Measurements from ENCODE around the gene TFPI. TPM values are rescaled to one million over a fixed set of nuclear protein-coding genes. Genes with fewer than 3 reads are reported as not detected.

Gene TFPI
- total RNA-seq, 1 experiment from 2014 or later: 129 TPM

DNA sequence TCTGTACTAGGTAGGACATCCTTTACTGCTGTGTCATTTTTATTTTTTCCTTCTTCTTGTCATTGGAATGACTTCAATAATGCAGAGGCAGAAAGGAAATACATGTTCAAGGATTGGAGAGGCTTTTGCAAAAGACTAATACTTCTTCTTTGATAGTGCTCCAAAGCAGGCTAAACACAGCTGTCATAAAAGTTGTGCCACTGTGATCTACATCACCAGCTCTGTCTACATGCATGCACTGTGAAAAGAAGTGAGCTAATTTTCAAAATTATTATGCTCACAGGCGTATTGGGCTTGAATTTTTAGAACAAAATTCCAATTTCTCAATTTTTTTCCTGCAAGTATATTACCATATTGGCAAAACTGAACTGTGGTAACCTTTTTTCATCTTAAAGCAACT, 68.7 kb downstream of the TFPI start:
- POLR2A ChIA-PET: no interaction called here
- in situ Hi-C loops (cut with HindIII; ENCODE audit: low pct_unique_long_range_greater_than_20kb, low sequenced_read_pairs) (no loop called here), intact Hi-C loops (cut with micrococcal nuclease; ENCODE audit: unreplicated experiment) (no loop called here)
- Histone ChIP-seq H3K36me3 (ENCODE audit: control insufficient read depth, insufficient read depth, low read length) (peaks cover 38% of the 10 kb centered on the region), H3K27me3 (ENCODE audit: control insufficient read depth, insufficient read depth, low read length) (no peaks in the 10 kb centered on the region), H3K4me1 (ENCODE audit: control insufficient read depth, insufficient read depth, low read length) (no peaks in the 10 kb centered on the region; the same call in none of the 2 replicates), H3K9me3 (ENCODE audit: control insufficient read depth, insufficient read depth, low read depth, low read length) (no peaks in the 10 kb centered on the region), H3K4me3 (ENCODE audit: low read depth in 2 of 2, low read length in 2 of 2) (no peak overlapping the region), H3K27ac (ENCODE audit: low read length) (no peak overlapping the region; the same call in 1 of the 2 replicates)
- no peak for DNase-seq (ENCODE audit: low read depth, low spot score)
- BruUV-seq (replicated peaks): no TSS peak
- TF ChIP-seq, protein P1, sequence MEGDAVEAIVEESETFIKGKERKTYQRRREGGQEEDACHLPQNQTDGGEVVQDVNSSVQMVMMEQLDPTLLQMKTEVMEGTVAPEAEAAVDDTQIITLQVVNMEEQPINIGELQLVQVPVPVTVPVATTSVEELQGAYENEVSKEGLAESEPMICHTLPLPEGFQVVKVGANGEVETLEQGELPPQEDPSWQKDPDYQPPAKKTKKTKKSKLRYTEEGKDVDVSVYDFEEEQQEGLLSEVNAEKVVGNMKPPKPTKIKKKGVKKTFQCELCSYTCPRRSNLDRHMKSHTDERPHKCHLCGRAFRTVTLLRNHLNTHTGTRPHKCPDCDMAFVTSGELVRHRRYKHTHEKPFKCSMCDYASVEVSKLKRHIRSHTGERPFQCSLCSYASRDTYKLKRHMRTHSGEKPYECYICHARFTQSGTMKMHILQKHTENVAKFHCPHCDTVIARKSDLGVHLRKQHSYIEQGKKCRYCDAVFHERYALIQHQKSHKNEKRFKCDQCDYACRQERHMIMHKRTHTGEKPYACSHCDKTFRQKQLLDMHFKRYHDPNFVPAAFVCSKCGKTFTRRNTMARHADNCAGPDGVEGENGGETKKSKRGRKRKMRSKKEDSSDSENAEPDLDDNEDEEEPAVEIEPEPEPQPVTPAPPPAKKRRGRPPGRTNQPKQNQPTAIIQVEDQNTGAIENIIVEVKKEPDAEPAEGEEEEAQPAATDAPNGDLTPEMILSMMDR (IDR thresholded peaks at IDR 0.05): no peak
- no peak for TF ChIP-seq TCF7L2 (IDR thresholded peaks at IDR 0.05; ENCODE audit: low read depth, low read length)
- TF ChIP-seq POLR2AphosphoS5 (IDR thresholded peaks at IDR 0.05; ENCODE audit: low read depth, low read length): no peak
- TF ChIP-seq SIN3A (IDR thresholded peaks at IDR 0.05; ENCODE audit: borderline replicate concordance, insufficient read depth, low read depth, low read length): no peak
- TF ChIP-seq, protein P2, sequence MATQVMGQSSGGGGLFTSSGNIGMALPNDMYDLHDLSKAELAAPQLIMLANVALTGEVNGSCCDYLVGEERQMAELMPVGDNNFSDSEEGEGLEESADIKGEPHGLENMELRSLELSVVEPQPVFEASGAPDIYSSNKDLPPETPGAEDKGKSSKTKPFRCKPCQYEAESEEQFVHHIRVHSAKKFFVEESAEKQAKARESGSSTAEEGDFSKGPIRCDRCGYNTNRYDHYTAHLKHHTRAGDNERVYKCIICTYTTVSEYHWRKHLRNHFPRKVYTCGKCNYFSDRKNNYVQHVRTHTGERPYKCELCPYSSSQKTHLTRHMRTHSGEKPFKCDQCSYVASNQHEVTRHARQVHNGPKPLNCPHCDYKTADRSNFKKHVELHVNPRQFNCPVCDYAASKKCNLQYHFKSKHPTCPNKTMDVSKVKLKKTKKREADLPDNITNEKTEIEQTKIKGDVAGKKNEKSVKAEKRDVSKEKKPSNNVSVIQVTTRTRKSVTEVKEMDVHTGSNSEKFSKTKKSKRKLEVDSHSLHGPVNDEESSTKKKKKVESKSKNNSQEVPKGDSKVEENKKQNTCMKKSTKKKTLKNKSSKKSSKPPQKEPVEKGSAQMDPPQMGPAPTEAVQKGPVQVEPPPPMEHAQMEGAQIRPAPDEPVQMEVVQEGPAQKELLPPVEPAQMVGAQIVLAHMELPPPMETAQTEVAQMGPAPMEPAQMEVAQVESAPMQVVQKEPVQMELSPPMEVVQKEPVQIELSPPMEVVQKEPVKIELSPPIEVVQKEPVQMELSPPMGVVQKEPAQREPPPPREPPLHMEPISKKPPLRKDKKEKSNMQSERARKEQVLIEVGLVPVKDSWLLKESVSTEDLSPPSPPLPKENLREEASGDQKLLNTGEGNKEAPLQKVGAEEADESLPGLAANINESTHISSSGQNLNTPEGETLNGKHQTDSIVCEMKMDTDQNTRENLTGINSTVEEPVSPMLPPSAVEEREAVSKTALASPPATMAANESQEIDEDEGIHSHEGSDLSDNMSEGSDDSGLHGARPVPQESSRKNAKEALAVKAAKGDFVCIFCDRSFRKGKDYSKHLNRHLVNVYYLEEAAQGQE (IDR thresholded peaks at IDR 0.05; ENCODE audit: insufficient read depth in 1 of 2, low read depth in 2 of 2, low read length in 1 of 2): no peak
- CTCF ChIA-PET: no interaction called here
- ATAC-seq: no peak

DNA sequence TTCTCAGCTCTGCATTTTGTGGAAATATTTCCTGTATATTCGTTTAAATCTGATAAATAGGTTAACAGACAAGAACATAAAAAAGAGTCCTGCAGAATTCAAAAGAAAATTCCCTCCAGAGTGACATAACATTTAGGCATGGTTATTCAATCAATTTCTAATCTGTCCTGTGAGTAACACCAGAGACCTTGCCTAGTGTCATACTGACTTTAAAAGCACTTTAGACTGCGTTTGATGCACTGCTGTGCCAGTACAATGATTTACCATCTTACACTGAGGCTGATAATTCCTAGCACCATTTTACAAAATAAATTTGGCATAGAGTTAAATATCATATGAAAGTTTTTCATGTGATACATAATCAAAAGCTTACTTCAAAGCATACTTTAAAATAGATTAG, 70.7 kb downstream of the TFPI start:
- no peaks in the 10 kb centered on the region for H3K27me3 ChIP-seq (ENCODE audit: control insufficient read depth, insufficient read depth, low read length)
- ATAC-seq: no peak
- H3K4me1 ChIP-seq (ENCODE audit: control insufficient read depth, insufficient read depth, low read length): no peaks in the 10 kb centered on the region; the same call in none of the 2 replicates
- DNase-seq (ENCODE audit: low read depth, low spot score): no peak
- ChIA-PET POLR2A (no interaction called here), CTCF (no interaction called here)
- peaks cover 39% of the 10 kb centered on the region; the same call in 1 of the 2 replicates for H3K36me3 ChIP-seq (ENCODE audit: control insufficient read depth, insufficient read depth, low read length)
- no peaks in the 10 kb centered on the region for H3K9me3 ChIP-seq (ENCODE audit: control insufficient read depth, insufficient read depth, low read depth, low read length)
- no TSS peak for BruUV-seq (replicated peaks)
- in situ Hi-C loops (cut with HindIII; ENCODE audit: low pct_unique_long_range_greater_than_20kb, low sequenced_read_pairs): no loop called here
- H3K4me3 ChIP-seq (ENCODE audit: low read depth in 2 of 2, low read length in 2 of 2): no peak overlapping the region
- TF ChIP-seq TCF7L2 (IDR thresholded peaks at IDR 0.05; ENCODE audit: low read depth, low read length) (no peak), SIN3A (IDR thresholded peaks at IDR 0.05; ENCODE audit: borderline replicate concordance, insufficient read depth, low read depth, low read length) (no peak), POLR2AphosphoS5 (IDR thresholded peaks at IDR 0.05; ENCODE audit: low read depth, low read length) (no peak)
- TF ChIP-seq, protein P1 (IDR thresholded peaks at IDR 0.05): no peak
- TF ChIP-seq, protein P2 (IDR thresholded peaks at IDR 0.05; ENCODE audit: insufficient read depth in 1 of 2, low read depth in 2 of 2, low read length in 1 of 2): no peak
- H3K27ac ChIP-seq (ENCODE audit: low read length): no peak overlapping the region
- intact Hi-C loops (cut with micrococcal nuclease; ENCODE audit: unreplicated experiment): no loop called here

Measured in Panc1 (cell line).